Vagina (tissue), 2 donors: ENCODE results near the gene BMF. TPM values are rescaled to one million over a fixed set of nuclear protein-coding genes. Genes with fewer than 3 reads are reported as not detected.
"Not testable (repeated sequence)": the region's sequence is repeated elsewhere in the genome, so short reads cannot be mapped to it uniquely, and the experiment has no call there.

Experiments used
- DNase-seq, 2 donors: peaks; one replicate each; pipeline ENCODE4 v3.0.0-alpha.2; 2017; ENCODE audit errors: extremely low spot score in 2 of 2
- H3K27ac ChIP-seq: fragments of 200-600 bp; sonication (generic); one replicate; pipeline ENCODE4 v1.5.1; 2019
- H3K27me3 ChIP-seq: fragments of 200-600 bp; sonication (generic); one replicate; pipeline ENCODE4 v1.5.1; 2019
- H3K36me3 ChIP-seq, 2 donors: fragments of 200-600 bp; sonication (generic); one replicate each; pipeline ENCODE4 v1.5.1; 2017 to 2019
- H3K4me1 ChIP-seq: fragments of 200-600 bp; sonication (generic); one replicate; pipeline ENCODE4 v1.5.1; 2019
- H3K4me3 ChIP-seq, 2 donors: fragments of 200-600 bp; sonication (generic); 1 replicate in 1 of 2; 2 replicates in 1 of 2; pipeline ENCODE4 v1.5.1; 2016 to 2019
- H3K9me3 ChIP-seq: fragments of 200-600 bp; sonication (generic); one replicate; pipeline ENCODE4 v1.5.1; 2019
- POLR2A ChIP-seq, 2 donors: fragments of 450-650 bp; IDR thresholded peaks; one replicate each; pipeline ENCODE4 v1.6.1; 2017; ENCODE audit warnings: antibody characterized with exemption in 2 of 2, mild to moderate bottlenecking in 2 of 2, moderate library complexity in 2 of 2
- POLR2AphosphoS5 ChIP-seq, 2 donors: sonication (generic); formaldehyde crosslinking; IDR thresholded peaks; one replicate each; pipeline ENCODE4 v1.9.0; 2017; ENCODE audit warnings: antibody characterized with exemption in 2 of 2, mild to moderate bottlenecking in 2 of 2, low read depth in 1 of 2; ENCODE audit not compliant: insufficient read depth in 1 of 2
- intact Hi-C: fragments of 100-400 bp; cut with DNase I; formaldehyde crosslinking; loops from one replicate; pipeline ENCODE4 v1.15.1; 2023
- total RNA-seq: library from RNA; depleted of rRNA; stranded (reverse); fragments of >200 nt; gene quantifications from one replicate; pipeline ENCODE4 v1.2.3, GENCODE V29; 2016
- TF ChIP-seq, protein P1 (sequence below), 3 experiments: fragments of 450-650 bp in 2 of 3; fragments of 200-600 bp in 1 of 3; sonication (generic) in 1 of 3; IDR thresholded peaks; one replicate each; pipeline ENCODE4 v1.5.1; 2017 to 2019; ENCODE audit warnings: antibody characterized with exemption in 3 of 3, mild to moderate bottlenecking in 2 of 3, moderate library complexity in 2 of 3

The BMF gene
- total RNA-seq, 1 donor from 2014 or later, result 2.9 TPM

DNA sequence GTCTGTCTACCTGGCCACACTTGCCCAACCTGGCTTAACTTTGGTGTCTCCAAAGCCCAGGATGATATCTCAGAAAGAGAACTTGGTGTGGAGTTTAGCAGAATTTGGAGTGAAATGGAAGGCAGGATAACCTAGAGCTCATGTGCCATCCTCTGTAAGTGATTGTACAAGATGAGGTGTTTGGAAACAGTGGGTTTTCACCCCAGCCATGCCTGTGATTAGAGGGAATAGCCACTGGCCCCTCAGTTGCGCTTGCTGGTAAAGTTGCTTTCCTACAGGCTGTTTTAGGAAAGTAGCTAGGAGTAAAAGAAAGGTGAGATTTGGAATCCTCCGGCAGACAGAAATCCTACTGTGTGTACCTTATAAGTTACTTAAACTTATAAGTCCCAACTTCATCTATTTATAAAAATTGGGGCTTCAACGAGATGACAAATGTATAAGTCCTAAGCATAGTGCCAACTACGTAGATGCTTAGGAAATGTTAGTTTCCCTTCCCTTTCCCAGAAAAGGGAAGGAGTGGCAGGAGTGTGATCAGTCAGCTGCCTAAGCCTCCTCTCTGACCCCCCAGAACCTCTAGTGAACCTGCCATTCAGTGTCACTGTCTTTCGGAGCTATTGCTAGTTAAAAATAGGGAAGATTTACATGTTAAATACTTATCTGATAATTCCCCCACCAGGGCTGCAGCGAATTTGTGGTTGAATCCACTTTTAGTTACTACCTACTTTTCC, 13.4 kb upstream of the BMF start:
- TF ChIP-seq POLR2A (IDR thresholded peaks at IDR 0.05), result no peak
- TF ChIP-seq, protein P1, sequence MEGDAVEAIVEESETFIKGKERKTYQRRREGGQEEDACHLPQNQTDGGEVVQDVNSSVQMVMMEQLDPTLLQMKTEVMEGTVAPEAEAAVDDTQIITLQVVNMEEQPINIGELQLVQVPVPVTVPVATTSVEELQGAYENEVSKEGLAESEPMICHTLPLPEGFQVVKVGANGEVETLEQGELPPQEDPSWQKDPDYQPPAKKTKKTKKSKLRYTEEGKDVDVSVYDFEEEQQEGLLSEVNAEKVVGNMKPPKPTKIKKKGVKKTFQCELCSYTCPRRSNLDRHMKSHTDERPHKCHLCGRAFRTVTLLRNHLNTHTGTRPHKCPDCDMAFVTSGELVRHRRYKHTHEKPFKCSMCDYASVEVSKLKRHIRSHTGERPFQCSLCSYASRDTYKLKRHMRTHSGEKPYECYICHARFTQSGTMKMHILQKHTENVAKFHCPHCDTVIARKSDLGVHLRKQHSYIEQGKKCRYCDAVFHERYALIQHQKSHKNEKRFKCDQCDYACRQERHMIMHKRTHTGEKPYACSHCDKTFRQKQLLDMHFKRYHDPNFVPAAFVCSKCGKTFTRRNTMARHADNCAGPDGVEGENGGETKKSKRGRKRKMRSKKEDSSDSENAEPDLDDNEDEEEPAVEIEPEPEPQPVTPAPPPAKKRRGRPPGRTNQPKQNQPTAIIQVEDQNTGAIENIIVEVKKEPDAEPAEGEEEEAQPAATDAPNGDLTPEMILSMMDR (IDR thresholded peaks at IDR 0.05), result no peak
- TF ChIP-seq POLR2AphosphoS5 (IDR thresholded peaks at IDR 0.05; ENCODE audit: insufficient read depth in 1 of 2, low read depth in 1 of 2), result no peak
- Histone ChIP-seq H3K4me1 (no peaks in the 10 kb centered on the region), H3K27me3 (no peaks in the 10 kb centered on the region), H3K36me3 (no peaks in the 10 kb centered on the region), H3K4me3 (no peak overlapping the region), H3K27ac (no peak overlapping the region), H3K9me3 (no peaks in the 10 kb centered on the region)
- DNase-seq, result no peak
- intact Hi-C loops, result no loop called here

DNA sequence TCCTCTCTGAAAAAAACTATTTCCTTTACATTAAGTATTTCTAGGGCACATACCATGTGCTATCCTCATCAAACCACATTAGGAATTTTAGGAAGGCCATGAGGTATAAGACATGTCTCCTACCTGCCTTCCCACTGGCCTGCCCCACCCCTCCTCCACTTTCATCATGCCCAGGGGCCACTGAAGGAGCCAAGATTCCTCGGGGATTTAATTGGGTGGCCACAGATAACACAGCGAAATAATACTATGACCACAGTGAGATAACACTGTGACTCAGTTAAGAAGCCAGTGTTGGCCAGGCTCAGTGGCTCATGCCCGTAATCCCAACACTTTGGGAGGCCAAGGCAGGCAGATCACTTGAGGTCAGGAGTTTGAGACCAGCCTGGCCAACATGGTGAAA, 9.8 kb upstream of the BMF start:
- Histone ChIP-seq H3K36me3 (no peaks in the 10 kb centered on the region), H3K27me3 (no peaks in the 10 kb centered on the region), H3K9me3 (no peaks in the 10 kb centered on the region), H3K4me1 (no peaks in the 10 kb centered on the region), H3K27ac (no peak overlapping the region), H3K4me3 (no peak overlapping the region)
- TF ChIP-seq, protein P1 (IDR thresholded peaks at IDR 0.05), result no peak
- intact Hi-C loops, result no loop called here
- DNase-seq, result no peak

DNA sequence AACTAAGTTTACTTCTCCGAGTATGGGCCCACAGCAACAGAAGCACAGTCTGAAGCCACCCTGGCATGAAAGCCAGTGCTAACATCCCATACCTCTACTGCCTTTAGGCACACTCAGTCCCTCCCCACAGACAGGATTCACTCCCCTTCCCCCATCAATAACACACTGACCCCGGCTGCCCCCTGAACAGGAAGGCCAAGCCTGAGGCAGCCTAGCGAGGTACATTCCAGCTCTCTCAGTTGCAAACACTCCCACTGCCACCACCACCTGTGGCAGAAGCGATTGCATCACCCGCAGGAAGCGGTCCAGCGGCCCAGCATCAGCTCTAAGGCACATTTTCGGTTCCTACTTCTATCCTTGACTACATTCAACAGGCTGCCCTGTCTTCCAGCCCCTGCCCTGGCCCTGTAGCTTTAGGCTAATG, 7.0 kb upstream of the BMF start:
- no peaks in the 10 kb centered on the region for H3K27me3 ChIP-seq
- no peaks in the 10 kb centered on the region for H3K36me3 ChIP-seq
- intact Hi-C loops, result no loop called here
- no peak for DNase-seq
- H3K27ac ChIP-seq, result no peak overlapping the region
- no peak overlapping the region for H3K4me3 ChIP-seq
- TF ChIP-seq POLR2A (IDR thresholded peaks at IDR 0.05) (no peak), POLR2AphosphoS5 (IDR thresholded peaks at IDR 0.05; ENCODE audit: insufficient read depth in 1 of 2, low read depth in 1 of 2) (no peak)
- TF ChIP-seq, protein P1 (IDR thresholded peaks at IDR 0.05), result no peak
- H3K4me1 ChIP-seq, result no peaks in the 10 kb centered on the region
- H3K9me3 ChIP-seq, result no peaks in the 10 kb centered on the region

DNA sequence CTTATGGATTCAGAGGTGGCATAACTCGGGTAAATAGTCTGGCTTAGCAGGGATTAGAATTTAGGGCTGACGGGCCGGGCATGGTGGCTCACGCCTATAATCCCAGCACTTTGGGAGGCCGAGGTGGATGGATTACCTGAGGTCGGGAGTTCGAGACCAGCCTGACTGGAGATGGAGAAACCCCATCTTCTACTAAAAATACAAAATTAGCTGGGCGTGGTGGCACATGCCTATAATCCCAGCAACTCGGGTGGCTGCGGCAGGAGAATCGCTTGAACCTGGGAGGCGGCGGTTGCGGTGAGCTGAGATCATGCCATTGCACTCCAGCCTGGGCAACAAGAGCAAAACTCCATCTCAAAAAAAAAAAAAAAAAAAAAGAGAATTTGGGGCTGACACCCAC, 6.4 kb upstream of the BMF start:
- H3K4me1 ChIP-seq, H3K36me3 ChIP-seq, H3K4me3 ChIP-seq, H3K9me3 ChIP-seq, intact Hi-C loops, DNase-seq, H3K27me3 ChIP-seq, H3K27ac ChIP-seq: not testable (repeated sequence)

DNA sequence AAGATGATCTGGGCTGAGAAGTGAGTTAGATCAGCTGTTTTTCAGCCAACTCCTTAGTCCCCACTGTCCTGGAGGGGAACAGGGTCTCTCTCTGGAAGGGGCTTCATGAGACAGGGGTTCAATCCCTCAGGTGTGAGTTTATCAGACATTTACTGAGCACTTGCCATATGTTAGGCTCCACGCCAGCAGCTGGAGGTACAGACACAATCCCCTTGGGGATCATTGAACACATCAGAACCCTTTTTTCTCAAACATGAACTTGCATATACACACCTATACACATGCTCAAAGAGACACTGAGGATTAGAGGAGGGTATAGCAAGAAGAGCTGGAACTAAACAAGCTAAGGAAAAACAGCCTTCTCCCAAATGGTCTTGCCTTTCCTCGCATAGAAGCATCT, 5.5 kb upstream of the BMF start:
- intact Hi-C loops, result no loop called here
- DNase-seq, result no peak

More for the DNA sequence above, 5.5 kb upstream of the BMF start:
- Histone ChIP-seq H3K4me1 (peaks cover 7% of the 10 kb centered on the region), H3K9me3 (no peaks in the 10 kb centered on the region), H3K27ac (no peak overlapping the region), H3K27me3 (no peaks in the 10 kb centered on the region), H3K36me3 (no peaks in the 10 kb centered on the region), H3K4me3 (no peak overlapping the region)
- TF ChIP-seq, protein P1 (IDR thresholded peaks at IDR 0.05), result no peak
- no peak for TF ChIP-seq POLR2AphosphoS5 (IDR thresholded peaks at IDR 0.05; ENCODE audit: insufficient read depth in 1 of 2, low read depth in 1 of 2)
- TF ChIP-seq POLR2A (IDR thresholded peaks at IDR 0.05), result no peak
